Stimulated activated CD8-positive, alpha-beta memory T cell treated with anti-CD3 and anti-CD28 coated beads, Interleukin-4, amount 100 ng/mL, for 1 hour (primary cell): ENCODE data around the gene WDR5B.
A peak's percentile ranks its signal among the peaks of the same experiment; 100 is the strongest.
"Not testable (repeated sequence)": the region's sequence is repeated elsewhere in the genome, so short reads cannot be mapped to it uniquely, and the experiment has no call there.

Experiments used
- DNase-seq, 2 donors: peaks; one replicate each; pipeline ENCODE4 v3.0.0-alpha.2; 2020; ENCODE audit warnings: low read depth in 2 of 2, low spot score in 1 of 2

The WDR5B gene

GRCh38 chr3:122415762-122416654 is at the start of gene WDR5B:
Gene WDR5B, minus strand, starts transcription at chr3:122416062. Its CDS starts 534 bp downstream, at chr3:122415528.
- peak; percentile 98 for DNase-seq

GRCh38 chr3:122464659-122465058 is 48.8 kb upstream of the WDR5B start:
- DNase-seq: no peak

DNA sequence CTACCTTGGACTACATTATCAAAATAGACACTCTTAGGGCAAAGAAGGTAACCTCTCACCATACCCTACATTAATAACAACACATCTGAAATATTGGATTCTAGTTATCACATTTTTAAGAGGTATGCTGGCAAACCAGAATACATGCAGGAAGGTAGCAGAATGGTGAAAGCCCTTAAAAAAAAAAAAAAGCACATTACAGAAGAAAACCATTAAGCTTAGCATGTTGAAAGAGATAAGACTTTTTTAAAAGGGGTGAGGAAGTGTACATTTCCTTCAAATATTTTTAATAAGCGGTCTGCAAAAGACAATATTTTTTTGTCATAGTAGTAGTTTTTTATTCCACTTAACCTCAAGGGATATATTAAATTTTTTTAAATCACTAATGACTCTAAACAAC is 46.5 kb upstream of the WDR5B start:
- no peak for DNase-seq

GRCh38 chr3:122461806-122462205 is 45.9 kb upstream of the WDR5B start:
- no peak for DNase-seq

DNA sequence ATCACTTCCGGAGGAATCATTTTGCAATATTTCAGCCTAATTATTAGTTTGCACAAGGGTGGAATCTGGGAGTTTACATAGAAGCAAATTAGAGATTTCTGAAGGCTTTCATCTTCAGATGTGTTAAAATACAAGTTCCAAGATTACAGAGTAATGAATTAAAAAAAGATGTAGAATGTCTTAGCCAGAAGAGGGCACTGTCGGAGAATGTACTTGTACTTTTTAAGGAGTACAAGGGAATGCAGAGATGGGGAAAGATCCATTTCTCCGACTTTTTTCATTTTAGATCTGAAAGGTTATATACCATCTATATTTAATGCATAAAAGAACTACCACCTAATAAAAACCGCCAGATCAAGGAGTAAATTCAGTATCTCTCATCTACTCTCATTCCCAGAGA is 43.1 kb upstream of the WDR5B start:
- no peak for DNase-seq

- no peak for DNase-seq
Observed at GRCh38 chr3:122457706-122458105, 41.8 kb upstream of the WDR5B start.

DNA sequence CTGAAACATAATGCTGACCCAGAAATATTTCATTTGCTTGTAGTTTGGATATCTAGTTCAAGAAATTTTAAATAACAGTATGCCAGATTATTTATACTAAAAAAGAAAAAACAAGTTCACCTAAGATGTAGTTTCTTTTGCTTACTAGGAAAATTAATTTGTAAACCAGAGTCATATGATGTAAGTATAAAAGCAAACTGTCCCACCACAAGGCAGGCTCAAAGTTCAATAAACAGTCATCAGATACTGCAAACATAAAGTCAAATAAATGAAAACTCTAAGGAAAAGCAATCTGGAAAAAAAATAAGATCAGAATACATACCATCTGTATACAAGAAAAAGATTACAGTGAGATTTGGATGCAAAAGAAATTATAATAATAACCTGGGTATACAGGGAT is 40.2 kb upstream of the WDR5B start:
- DNase-seq: no peak

DNA sequence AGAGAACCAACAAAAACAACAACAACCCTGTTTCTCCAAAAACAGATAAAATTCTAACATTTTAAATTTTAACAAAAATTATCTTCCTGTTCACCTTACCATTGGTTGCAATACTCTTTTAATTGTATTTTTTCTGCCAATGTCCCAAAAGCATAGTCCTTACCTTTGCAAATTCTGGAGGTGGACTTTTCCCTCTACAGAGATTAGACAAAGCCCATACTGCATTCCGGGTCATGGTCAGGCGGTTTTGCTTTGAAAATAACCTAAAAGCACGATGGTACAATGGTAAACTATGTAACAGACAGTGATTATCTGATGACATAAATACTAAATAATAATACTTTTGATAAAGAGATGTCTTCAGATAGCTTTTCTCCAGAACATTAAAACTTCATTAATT is 35.5 kb upstream of the WDR5B start:
- no peak for DNase-seq

- DNase-seq: not testable (repeated sequence)
Observed at GRCh38 chr3:122448218-122448617, 32.4 kb upstream of the WDR5B start.

- DNase-seq: not testable (repeated sequence)
Observed at GRCh38 chr3:122444491-122444887, 28.6 kb upstream of the WDR5B start.

GRCh38 chr3:122443762-122444490 is 28.1 kb upstream of the WDR5B start:
- DNase-seq: not testable (repeated sequence)

- DNase-seq: no peak
Observed at GRCh38 chr3:122443090-122443489, 27.2 kb upstream of the WDR5B start.

- no peak for DNase-seq
Observed at GRCh38 chr3:122435950-122436349, 20.1 kb upstream of the WDR5B start.

- DNase-seq: no peak
Observed at GRCh38 chr3:122430371-122430770, 14.5 kb upstream of the WDR5B start.

DNA sequence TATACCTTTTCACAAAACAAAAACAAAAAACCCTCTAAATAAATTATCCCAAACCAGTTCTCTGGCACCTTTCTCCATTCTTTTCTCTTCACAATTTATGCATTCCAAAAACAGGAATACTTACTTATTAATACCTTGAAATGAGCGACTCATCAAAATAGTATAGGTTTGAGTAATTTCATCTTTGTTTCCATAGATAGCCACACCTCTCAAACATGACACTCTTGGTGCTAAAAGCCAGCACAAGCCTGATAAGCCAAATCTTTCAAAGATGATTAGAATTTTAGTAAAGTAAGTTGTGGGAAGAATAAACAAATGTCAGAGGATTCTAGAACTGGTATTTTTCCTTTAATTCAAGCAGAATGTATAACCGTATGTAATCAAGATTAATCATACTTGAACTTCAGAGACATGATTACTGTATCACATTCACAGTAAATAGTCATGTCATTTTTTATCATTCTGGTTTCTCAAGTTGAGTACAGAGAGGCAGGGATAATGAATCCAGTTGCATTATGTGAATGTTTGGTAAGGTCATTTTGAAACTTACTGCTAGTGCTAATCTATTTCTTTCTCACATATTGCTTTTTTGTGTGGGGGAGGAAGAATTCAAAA is 12.1 kb upstream of the WDR5B start:
- no peak for DNase-seq

DNA sequence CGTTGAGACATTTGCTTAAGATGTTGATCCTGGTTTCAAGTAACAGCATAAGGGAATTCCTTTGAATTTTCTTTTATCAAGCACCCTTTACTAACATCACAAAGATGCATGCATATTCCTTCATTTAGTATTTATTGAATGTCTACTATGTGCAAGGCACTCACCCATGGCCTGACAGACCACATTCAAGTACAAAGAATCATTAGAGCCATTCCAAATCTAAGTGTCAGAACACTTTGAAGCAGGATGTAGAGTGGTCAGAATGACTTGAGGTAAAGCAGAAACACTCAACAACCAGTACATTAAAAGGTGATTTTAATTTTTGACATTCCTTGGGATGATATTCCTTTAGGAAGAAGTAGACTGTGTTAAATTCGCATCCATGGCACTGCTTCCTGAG is 6.0 kb upstream of the WDR5B start:
- DNase-seq: no peak

- DNase-seq: no peak
Observed at GRCh38 chr3:122421101-122421500, 5.2 kb upstream of the WDR5B start.

DNA sequence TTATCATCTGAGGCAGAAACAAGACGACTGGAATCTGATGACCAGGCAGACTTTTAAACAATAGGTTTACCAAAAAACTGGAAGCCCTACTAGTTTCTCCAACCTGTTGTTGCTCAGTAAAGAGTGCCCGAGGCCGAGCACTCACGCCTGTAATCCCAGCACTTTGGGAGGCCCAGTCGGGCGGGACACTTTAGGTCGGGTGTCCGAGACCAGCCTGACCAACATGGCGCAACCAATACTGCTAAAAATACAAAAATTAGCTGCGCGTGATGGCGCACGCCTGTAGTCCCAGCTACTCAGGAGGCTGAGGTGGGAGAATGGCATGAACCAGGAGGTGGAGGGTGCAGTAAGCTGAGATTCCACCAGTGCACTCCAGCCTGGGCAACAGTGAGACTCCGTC is 1.1 kb upstream of the WDR5B start:
- no peak for DNase-seq

GRCh38 chr3:122415104-122415744 is 638 bp downstream of the WDR5B start:
- no peak for DNase-seq

GRCh38 chr3:122414391-122414790 is 1.5 kb downstream of the WDR5B start:
- DNase-seq: no peak

- DNase-seq: no peak
Observed at GRCh38 chr3:122410639-122411038, 5.2 kb downstream of the WDR5B start.
